Ishikawa (cell line): ENCODE measurements around the gene CBLL1.

Experiments used
- CEBPB ChIP-seq: IDR thresholded peaks from 2 replicates; pipeline ENCODE4 v1.6.1; 2012
- CREB1 ChIP-seq: IDR thresholded peaks from 2 replicates; pipeline ENCODE4 v1.6.1; 2012; ENCODE audit warnings: low read depth
- EGR1 ChIP-seq: IDR thresholded peaks from 2 replicates; pipeline ENCODE4 v1.6.1; 2012
- EP300 ChIP-seq: IDR thresholded peaks from 2 replicates; pipeline ENCODE4 v1.6.1; 2012; ENCODE audit warnings: borderline replicate concordance
- FOXM1 ChIP-seq: IDR thresholded peaks from 2 replicates; pipeline ENCODE4 v1.6.1; 2012; ENCODE audit warnings: low read depth, borderline replicate concordance
- NFIC ChIP-seq: IDR thresholded peaks from 2 replicates; pipeline ENCODE4 v1.6.1; 2012
- RAD21 ChIP-seq: IDR thresholded peaks from 2 replicates; pipeline ENCODE4 v1.6.1; 2012; ENCODE audit warnings: low read depth
- TAF1 ChIP-seq: IDR thresholded peaks from 2 replicates; pipeline ENCODE4 v1.6.1; 2012; ENCODE audit warnings: low read depth, mild to moderate bottlenecking
- TCF12 ChIP-seq: IDR thresholded peaks from 2 replicates; pipeline ENCODE4 v1.6.1; 2012; ENCODE audit warnings: low read depth
- TEAD4 ChIP-seq: IDR thresholded peaks from 2 replicates; pipeline ENCODE4 v1.6.1; 2012
- YY1 ChIP-seq: IDR thresholded peaks from 2 replicates; pipeline ENCODE4 v1.6.1; 2012; ENCODE audit warnings: low read depth
- ZBTB7A ChIP-seq: IDR thresholded peaks from 2 replicates; pipeline ENCODE4 v1.6.1; 2012; ENCODE audit warnings: low read depth
- TF ChIP-seq, protein P1 (sequence below): IDR thresholded peaks from 2 replicates; pipeline ENCODE4 v1.6.1; 2012
- TF ChIP-seq, protein P2 (sequence below): IDR thresholded peaks from 2 replicates; pipeline ENCODE4 v1.6.1; 2012; ENCODE audit warnings: low read depth, mild to moderate bottlenecking
- TF ChIP-seq, protein P3 (sequence below): IDR thresholded peaks from 2 replicates; pipeline ENCODE4 v1.6.1; 2012

Gene CBLL1

DNA sequence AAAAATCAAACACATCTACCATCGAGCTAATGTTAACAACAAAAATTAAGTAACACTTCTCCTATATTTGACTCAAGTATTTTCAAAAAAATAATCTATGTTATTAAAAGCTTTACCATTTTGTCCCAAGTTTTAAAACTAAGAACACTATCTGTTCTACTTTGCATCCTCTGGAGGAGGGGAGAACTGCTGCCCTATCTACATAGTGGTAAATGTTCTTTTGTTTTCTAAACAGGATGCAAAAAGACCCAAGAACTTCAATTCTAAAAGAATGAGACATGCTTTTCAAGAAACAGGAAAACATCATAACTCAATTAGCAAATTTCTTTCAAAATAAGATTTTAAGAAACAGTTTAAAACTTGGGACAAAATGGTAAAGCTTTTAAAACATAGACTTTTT, 44.3 kb downstream of the CBLL1 start:
- TF ChIP-seq CEBPB (no peak), ZBTB7A (no peak), YY1 (no peak), TAF1 (no peak), TCF12 (no peak), NFIC (no peak), RAD21 (no peak), CREB1 (no peak), EP300 (no peak), TEAD4 (no peak)
- TF ChIP-seq, protein P1, sequence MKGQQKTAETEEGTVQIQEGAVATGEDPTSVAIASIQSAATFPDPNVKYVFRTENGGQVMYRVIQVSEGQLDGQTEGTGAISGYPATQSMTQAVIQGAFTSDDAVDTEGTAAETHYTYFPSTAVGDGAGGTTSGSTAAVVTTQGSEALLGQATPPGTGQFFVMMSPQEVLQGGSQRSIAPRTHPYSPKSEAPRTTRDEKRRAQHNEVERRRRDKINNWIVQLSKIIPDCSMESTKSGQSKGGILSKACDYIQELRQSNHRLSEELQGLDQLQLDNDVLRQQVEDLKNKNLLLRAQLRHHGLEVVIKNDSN, result no peak
- TF ChIP-seq, protein P2, sequence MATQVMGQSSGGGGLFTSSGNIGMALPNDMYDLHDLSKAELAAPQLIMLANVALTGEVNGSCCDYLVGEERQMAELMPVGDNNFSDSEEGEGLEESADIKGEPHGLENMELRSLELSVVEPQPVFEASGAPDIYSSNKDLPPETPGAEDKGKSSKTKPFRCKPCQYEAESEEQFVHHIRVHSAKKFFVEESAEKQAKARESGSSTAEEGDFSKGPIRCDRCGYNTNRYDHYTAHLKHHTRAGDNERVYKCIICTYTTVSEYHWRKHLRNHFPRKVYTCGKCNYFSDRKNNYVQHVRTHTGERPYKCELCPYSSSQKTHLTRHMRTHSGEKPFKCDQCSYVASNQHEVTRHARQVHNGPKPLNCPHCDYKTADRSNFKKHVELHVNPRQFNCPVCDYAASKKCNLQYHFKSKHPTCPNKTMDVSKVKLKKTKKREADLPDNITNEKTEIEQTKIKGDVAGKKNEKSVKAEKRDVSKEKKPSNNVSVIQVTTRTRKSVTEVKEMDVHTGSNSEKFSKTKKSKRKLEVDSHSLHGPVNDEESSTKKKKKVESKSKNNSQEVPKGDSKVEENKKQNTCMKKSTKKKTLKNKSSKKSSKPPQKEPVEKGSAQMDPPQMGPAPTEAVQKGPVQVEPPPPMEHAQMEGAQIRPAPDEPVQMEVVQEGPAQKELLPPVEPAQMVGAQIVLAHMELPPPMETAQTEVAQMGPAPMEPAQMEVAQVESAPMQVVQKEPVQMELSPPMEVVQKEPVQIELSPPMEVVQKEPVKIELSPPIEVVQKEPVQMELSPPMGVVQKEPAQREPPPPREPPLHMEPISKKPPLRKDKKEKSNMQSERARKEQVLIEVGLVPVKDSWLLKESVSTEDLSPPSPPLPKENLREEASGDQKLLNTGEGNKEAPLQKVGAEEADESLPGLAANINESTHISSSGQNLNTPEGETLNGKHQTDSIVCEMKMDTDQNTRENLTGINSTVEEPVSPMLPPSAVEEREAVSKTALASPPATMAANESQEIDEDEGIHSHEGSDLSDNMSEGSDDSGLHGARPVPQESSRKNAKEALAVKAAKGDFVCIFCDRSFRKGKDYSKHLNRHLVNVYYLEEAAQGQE, result no peak
- TF ChIP-seq, protein P3, sequence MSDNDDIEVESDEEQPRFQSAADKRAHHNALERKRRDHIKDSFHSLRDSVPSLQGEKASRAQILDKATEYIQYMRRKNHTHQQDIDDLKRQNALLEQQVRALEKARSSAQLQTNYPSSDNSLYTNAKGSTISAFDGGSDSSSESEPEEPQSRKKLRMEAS, result no peak

DNA sequence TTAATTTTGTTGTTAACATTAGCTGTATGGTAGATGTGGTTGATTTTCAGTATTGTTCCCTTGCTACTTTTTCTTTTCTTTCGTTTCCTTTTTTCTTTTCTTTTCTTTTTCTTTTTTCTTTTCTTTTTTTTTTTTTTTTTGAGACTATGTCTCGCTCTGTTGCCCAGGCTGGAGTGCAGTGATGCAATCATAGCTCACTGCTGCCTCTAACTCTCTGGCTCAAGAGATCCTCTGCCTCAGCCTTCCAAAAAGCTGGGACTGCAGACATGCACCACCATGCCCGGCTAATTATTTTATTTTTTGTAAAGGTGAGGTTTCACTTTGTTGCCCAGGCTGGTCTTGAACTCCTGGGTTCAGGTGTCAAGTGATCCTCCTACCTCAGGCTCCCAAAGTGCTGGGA, 44.7 kb downstream of the CBLL1 start:
- TF ChIP-seq CEBPB, result 0 out of 2 replicates have a peak, but pooled peaks have one; percentile 32
- TF ChIP-seq FOXM1, result no peak

DNA sequence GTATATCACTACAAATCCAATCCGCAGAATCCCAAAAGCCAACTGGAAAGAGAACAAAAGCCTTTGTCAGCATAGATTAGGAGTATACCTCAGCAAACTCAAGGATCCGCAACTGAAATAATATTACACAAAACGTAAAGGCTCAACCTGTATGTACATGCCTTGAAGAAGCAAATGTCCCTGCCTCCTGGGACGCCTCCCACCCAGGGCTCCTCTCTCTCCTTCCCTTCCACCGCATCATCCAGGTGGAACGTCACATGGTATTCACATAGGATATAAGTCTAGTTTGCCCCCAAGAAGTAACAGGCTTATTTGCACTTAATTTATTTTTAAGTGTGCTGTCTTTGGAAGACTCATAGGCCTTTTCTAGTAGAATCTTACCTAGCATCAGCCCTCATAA, 45.7 kb downstream of the CBLL1 start:
- TF ChIP-seq CEBPB (no peak), EP300 (no peak), NFIC (no peak), EGR1 (no peak), ZBTB7A (no peak), RAD21 (no peak), TAF1 (no peak), YY1 (no peak), CREB1 (no peak), TCF12 (no peak)
- TF ChIP-seq, protein P2, result no peak
- TF ChIP-seq, protein P1, result no peak

DNA sequence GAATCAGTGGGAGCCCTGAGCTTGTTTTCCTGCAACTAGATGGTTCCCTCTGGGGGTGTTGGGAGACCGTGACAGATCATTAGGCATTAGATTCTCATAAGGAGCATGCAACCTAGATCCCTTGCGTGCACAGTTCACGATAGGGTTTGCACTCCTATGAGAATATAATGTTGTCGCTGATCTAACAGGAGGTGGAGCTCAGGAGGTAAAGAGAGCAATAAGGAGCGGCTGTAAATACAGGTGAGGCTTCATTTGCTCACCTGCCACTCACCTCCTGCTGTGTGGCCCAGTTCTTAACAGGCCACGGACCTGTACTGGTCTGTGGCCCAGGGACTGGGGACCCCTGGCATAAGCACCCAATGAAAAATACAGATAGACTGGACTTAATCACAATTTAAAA, 48.4 kb downstream of the CBLL1 start:
- TF ChIP-seq CEBPB (no peak), TAF1 (no peak), CREB1 (no peak), YY1 (no peak), TCF12 (no peak), TEAD4 (no peak), ZBTB7A (no peak), EGR1 (no peak)
- TF ChIP-seq, protein P1, result no peak
- TF ChIP-seq, protein P3, result no peak
- TF ChIP-seq, protein P2, result no peak
